T-helper 2 cell treated with Interferon-gamma antibody and Interleukin-4, amounts not matched to agents 5 μg/mL and 100 μg/mL, for 36 hours (primary cell): ENCODE data around the gene GSDME.
"Not testable (repeated sequence)": the region's sequence is repeated elsewhere in the genome, so short reads cannot be mapped to it uniquely, and the experiment has no call there.

Experiments
- DNase-seq: peaks from one replicate; pipeline ENCODE4 v3.0.0; 2021; ENCODE audit warnings: low spot score
- H3K27ac Mint-ChIP-seq: one replicate; pipeline ENCODE4 v1.8.0; 2021; ENCODE audit warnings: mild to moderate bottlenecking, mixed read lengths
- H3K27me3 Mint-ChIP-seq: one replicate; pipeline ENCODE4 v1.8.0; 2021; ENCODE audit warnings: low read depth, mixed read lengths
- H3K36me3 Mint-ChIP-seq: one replicate; pipeline ENCODE4 v1.8.0; 2021; ENCODE audit warnings: low read depth, mixed read lengths
- H3K4me1 Mint-ChIP-seq: one replicate; pipeline ENCODE4 v1.8.0; 2021; ENCODE audit warnings: low read depth, mixed read lengths
- H3K4me3 Mint-ChIP-seq: one replicate; pipeline ENCODE4 v1.8.0; 2022; ENCODE audit warnings: mild to moderate bottlenecking, moderate library complexity, mixed read lengths
- H3K9me3 Mint-ChIP-seq: one replicate; pipeline ENCODE4 v1.8.0; 2021; ENCODE audit warnings: mixed read lengths

GSDME gene

DNA sequence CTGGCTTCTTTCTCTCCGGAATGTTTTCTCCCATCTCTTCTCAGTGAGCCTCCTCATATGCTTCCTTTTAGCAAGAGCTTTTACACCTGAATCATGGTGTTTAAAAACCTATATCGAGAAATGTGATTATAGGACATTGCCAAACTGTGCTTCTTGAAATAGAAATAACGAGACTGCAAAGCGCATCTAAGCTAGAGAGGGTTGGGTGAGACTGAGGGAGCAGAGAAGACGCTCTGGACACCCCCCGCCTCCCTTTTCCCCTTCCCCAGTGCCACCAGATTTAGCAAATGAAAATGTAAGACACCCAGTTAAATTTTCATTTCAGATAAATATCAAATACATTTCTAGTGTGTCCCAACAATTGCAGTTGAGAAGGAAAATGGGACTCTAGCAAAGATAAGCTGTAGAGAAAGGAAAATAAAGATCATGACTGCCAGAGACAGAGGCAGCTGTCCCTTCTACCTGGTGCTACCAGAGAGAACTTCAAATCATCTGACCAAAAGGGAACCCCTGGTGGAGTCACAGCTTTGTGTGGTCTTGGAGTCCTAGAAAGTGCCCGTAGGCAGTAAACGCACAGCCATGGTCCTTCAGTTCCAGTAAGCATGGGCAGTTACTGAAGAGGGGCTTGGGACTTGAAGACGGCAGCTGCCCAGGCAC, 14.6 kb downstream of the GSDME start:
- no peak for DNase-seq
- Mint-ChIP-seq H3K4me1 (no peaks in the 10 kb centered on the region), H3K36me3 (peaks cover 1% of the 10 kb centered on the region), H3K9me3 (peaks cover 12% of the 10 kb centered on the region), H3K27me3 (peaks cover 3% of the 10 kb centered on the region), H3K27ac (no peak overlapping the region), H3K4me3 (no peak overlapping the region)

DNA sequence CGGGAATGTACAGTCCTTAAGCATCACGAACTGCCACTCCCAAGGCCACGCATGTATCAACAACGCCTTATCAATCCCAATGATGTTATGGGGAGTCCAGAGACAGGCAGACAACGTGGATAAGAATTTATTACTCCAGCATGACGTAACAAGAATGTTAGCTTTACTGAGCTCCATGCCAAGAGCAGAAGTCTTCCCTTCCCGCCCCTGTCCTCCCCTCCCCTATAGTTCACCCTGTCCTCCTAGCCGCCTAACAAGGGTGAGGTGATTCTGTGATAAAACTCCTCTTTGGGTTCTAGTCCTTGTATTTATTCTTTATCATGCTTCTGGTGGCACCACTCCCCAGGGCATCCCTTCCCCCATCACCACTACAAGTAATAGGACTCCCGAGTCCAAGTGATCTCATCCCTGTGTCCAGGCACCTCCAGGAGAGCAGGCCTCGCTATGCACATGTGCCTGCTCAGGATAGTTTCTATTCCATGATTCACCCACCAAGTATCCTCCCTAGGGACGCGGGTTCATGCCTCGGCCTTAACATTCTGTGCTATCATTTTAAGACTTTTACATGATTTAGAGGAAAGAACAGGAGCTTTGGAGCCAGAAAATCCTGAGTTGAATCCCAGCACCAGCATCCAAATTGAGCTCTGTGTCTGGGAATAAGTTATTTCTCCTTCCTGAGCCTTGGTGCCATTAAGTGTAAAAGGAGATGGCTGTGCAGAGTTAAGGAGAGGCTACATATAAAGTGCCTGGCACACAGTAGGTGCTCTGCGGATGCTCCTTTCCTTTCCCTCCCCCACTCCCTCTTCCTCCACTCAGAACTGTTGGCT, 15.4 kb downstream of the GSDME start:
- no peak for DNase-seq
- peaks cover 8% of the 10 kb centered on the region for H3K27me3 Mint-ChIP-seq
- peaks cover 1% of the 10 kb centered on the region for H3K36me3 Mint-ChIP-seq
- H3K9me3 Mint-ChIP-seq: peaks cover 17% of the 10 kb centered on the region
- no peak overlapping the region for H3K27ac Mint-ChIP-seq
- no peak overlapping the region for H3K4me3 Mint-ChIP-seq
- H3K4me1 Mint-ChIP-seq: no peaks in the 10 kb centered on the region

DNA sequence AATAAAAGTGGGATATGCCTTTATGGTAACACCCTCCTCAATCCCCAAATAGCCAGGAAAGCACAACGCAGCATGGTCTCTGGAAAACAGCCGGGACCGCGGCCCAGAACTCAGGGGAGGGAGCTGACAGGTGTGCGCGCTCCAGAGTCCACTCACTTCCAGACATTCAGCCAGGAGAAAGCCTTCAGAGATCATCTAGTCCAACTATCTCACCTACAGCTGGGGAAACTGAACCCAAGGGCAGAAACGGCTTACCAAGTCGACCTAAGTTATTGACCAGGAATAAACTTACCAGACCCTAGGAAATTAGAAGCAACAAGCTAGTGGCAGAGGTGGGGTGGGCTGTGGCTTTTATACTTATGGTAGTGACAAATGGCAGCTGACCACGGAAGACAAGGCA, 16.4 kb downstream of the GSDME start:
- Mint-ChIP-seq H3K27ac (no peak overlapping the region), H3K27me3 (peaks cover 11% of the 10 kb centered on the region), H3K36me3 (peaks cover 1% of the 10 kb centered on the region), H3K4me3 (no peak overlapping the region), H3K9me3 (peaks cover 17% of the 10 kb centered on the region), H3K4me1 (no peaks in the 10 kb centered on the region)
- no peak for DNase-seq

DNA sequence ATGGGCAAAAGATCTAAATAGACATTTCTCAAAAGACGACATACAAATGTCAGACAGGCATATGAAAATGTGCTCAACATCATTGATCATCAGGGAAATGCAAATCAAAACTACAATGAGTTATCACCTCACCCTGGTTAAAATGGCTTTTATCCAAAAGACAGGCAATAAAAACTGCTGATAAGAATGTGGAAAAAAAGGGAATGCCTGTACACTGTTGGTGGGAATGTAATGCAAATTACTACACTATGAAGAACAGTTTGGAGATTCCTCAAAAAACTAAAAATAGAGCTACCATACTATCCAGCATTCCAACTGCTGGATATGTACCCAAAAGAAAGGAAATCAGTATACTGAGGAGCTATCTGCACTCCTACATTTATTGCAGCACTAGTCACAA, 18.0 kb downstream of the GSDME start:
- no peak overlapping the region for H3K27ac Mint-ChIP-seq
- no peaks in the 10 kb centered on the region for H3K4me1 Mint-ChIP-seq
- H3K4me3 Mint-ChIP-seq: no peak overlapping the region
- H3K36me3 Mint-ChIP-seq: peaks cover 1% of the 10 kb centered on the region
- peaks cover 15% of the 10 kb centered on the region for H3K27me3 Mint-ChIP-seq
- DNase-seq: no peak
- peaks cover 17% of the 10 kb centered on the region for H3K9me3 Mint-ChIP-seq

DNA sequence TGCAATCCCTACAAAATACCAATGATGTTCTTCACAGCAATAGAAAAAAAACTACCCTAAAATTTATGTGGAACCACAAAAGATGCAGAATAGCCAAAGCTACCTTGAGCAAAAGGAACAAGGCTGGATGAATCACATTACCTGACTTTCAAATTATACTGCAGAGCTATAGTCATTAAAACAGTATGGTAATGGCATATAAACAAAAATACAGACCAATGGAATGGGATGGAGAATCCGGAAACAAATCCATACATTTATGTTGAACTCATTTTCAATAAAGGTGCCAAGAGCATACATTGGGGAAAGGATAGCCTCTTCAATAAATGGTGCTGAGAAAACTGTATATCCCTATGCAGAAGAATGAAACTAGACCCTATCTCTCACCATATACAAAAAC, 18.7 kb downstream of the GSDME start:
- Mint-ChIP-seq H3K4me3 (no peak overlapping the region), H3K27ac (no peak overlapping the region), H3K27me3 (peaks cover 15% of the 10 kb centered on the region), H3K4me1 (no peaks in the 10 kb centered on the region), H3K36me3 (peaks cover 1% of the 10 kb centered on the region), H3K9me3 (peaks cover 17% of the 10 kb centered on the region)
- no peak for DNase-seq

DNA sequence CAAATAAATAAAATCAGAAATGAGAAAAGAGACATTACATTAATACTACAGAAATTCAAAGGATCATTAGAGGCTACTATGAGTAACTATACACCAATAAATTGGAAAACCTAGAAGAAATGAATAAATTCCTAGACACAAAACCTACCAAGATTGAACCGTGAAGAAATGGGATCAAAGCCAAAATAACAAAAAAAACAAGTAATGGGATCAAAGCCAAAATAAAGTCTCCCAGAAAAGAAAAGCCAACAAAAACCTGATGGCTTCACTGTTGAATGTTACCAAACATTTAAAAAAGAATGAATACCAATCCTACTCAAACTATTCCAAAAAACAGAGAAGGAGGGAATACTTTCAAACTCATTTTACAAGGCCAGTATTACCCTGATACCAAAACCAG, 20.0 kb downstream of the GSDME start:
- Mint-ChIP-seq H3K36me3 (peaks cover 1% of the 10 kb centered on the region), H3K9me3 (peaks cover 17% of the 10 kb centered on the region), H3K27me3 (peaks cover 15% of the 10 kb centered on the region), H3K27ac (no peak overlapping the region), H3K4me3 (no peak overlapping the region), H3K4me1 (no peaks in the 10 kb centered on the region)
- DNase-seq: no peak

DNA sequence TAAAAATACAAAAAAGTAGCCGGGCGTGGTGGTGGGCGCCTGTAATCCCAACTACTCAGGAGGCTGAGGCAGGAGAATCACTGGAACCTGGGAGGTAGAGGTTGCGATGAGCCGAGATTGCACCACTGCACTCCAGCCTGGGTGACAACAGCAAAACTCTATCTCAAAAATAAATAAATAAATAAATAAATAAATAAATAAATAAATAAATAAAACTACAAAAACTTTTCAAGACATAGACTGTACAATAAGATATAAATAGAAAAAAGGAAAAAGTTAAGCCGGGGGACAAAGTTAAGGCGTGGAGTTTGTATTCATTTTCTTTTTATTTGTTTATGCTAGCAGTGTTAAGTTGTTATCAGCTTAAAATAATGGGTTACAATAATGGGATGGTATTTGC, 21.7 kb downstream of the GSDME start:
- not testable (repeated sequence) for H3K4me3 Mint-ChIP-seq, H3K36me3 Mint-ChIP-seq, H3K27ac Mint-ChIP-seq, DNase-seq, H3K4me1 Mint-ChIP-seq
- Mint-ChIP-seq H3K9me3 (peaks cover 17% of the 10 kb centered on the region), H3K27me3 (peaks cover 15% of the 10 kb centered on the region)

DNA sequence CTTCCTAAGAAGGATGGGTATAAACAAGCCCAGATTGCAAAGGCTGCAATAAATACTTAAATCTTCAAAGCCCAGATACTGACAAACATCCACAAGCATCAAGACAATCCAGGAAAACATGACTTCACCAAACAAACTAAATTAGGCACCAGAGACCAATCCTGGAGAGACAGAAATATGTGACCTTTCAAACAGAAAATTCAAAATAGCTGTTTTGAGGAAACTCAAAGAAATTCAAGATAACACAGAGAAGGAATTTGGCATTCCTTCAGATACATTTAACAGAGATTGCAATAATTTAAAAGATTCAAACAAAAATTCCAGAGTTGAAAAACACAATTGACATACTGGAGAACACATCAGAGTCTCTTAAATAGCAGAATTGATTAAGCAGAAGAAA, 23.0 kb downstream of the GSDME start:
- no peak overlapping the region for H3K4me3 Mint-ChIP-seq
- no peak for DNase-seq
- peaks cover 17% of the 10 kb centered on the region for H3K9me3 Mint-ChIP-seq
- peaks cover 6% of the 10 kb centered on the region for H3K4me1 Mint-ChIP-seq
- peaks cover 1% of the 10 kb centered on the region for H3K36me3 Mint-ChIP-seq
- H3K27me3 Mint-ChIP-seq: peaks cover 18% of the 10 kb centered on the region
- H3K27ac Mint-ChIP-seq: no peak overlapping the region

DNA sequence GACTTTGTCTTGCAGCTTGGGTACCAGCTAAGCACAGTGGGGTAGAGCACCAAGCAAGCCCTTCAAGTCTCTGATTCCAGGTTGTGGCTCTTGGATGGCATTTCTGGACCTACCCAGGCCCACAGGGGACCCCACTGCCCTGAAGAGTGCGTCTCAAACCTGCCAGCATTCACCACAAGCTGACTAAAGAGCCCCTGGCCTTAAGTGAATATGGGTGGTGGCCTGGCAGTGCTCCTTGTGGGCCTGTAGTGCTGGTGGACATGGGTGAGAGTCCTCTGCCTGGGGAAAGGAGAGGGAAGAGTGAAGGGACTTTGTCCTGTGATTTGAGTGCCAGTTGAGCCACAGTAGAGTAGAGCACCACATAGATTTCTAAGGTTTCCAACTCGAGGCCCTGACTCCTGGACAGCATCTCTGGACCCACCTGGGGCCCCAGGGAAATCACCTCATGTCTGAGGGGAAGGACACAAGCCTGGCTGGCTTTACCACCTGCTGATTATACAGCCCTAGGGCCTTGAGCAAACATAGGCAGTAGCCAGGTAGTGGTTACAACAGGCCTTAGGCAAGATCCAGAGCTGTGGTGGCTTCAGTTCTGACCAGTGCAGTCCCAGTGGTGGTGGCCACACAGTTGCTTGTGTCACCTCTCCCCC, 23.7 kb downstream of the GSDME start:
- H3K36me3 Mint-ChIP-seq: no peaks in the 10 kb centered on the region
- no peak overlapping the region for H3K27ac Mint-ChIP-seq
- DNase-seq: no peak
- no peak overlapping the region for H3K4me3 Mint-ChIP-seq
- H3K27me3 Mint-ChIP-seq: peaks cover 15% of the 10 kb centered on the region
- H3K4me1 Mint-ChIP-seq: peaks cover 12% of the 10 kb centered on the region
- H3K9me3 Mint-ChIP-seq: peaks cover 11% of the 10 kb centered on the region

DNA sequence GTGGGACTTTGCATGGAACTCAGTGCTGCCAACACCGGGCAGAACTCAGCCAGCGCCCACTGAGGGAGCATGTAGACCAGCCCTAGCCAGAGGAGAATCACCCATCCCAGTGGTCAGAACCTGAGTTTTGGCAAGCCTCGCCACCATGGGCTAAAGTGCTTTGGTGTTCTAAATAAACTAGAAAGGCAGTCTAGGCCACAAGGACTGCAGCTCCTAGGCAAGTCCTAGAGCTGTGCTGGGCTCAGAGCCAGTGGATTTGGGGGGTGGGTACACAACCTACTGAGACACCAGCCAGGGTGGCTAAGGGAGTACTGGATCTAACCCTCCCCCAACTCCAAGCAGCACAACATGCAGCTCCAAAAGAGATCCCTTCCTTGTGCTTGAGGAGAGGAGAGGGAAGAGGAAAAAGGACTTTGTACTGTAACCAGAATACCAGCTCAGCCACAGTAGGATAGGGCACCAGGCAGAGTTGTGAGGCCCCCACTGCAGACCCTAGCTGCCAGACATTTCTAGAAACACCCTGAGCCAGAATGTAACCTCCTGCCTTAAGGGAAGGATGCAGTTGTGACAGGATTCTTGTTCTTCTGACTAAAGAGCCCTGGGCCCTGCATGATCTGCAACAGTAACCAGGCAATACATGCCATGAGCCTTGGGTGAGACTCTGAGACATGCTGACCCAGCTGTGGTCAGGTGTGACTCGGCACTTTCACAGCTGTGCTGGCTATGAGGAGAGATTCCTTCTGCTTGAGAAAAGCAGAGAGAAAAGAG, 24.4 kb downstream of the GSDME start:
- H3K4me1 Mint-ChIP-seq: peaks cover 19% of the 10 kb centered on the region
- H3K27ac Mint-ChIP-seq: no peak overlapping the region
- peaks cover 6% of the 10 kb centered on the region for H3K9me3 Mint-ChIP-seq
- DNase-seq: no peak
- no peaks in the 10 kb centered on the region for H3K36me3 Mint-ChIP-seq
- peaks cover 15% of the 10 kb centered on the region for H3K27me3 Mint-ChIP-seq
- no peak overlapping the region for H3K4me3 Mint-ChIP-seq

DNA sequence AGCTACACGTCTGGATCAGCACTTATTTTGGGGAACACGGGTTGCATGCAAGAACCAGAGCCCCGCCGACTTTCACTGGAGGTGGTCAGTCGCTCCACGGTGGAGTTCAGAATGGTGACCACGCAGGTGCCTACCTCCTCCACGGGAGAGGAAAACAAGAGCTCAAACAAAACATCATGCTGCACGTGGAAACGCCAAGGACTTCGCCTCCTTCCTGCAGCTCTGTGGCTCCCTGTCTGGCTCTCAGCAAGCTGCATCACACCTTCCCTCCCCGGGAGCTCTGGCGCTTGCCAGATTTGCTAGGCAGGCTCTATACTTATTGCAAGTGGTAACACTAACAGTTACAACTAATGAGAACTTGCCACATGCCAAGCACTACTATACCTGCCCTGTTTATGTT, 26.0 kb downstream of the GSDME start:
- DNase-seq: no peak
- Mint-ChIP-seq H3K36me3 (no peaks in the 10 kb centered on the region), H3K4me3 (no peak overlapping the region), H3K9me3 (no peaks in the 10 kb centered on the region), H3K27ac (no peak overlapping the region), H3K4me1 (peaks cover 30% of the 10 kb centered on the region), H3K27me3 (peaks cover 7% of the 10 kb centered on the region)

DNA sequence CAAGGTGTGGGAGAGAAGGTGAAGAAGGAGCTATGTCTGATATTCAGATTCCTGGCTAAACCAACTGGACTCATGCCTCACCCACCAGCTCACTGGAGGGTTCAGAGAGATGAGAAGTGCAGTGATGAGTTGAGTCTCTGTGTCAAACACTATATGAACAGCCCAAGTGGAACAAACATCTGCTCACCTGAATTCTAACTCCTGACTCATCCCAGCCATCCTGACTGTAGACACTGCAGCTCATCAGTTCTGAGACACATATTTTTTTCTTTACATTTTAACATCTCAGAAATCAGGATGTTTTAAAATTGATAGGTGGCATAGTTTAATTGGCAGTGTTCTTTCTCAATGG, 27.3 kb downstream of the GSDME start:
- peaks cover 30% of the 10 kb centered on the region for H3K4me1 Mint-ChIP-seq
- H3K27me3 Mint-ChIP-seq: peaks cover 7% of the 10 kb centered on the region
- DNase-seq: no peak
- H3K27ac Mint-ChIP-seq: no peak overlapping the region
- no peaks in the 10 kb centered on the region for H3K36me3 Mint-ChIP-seq
- no peak overlapping the region for H3K4me3 Mint-ChIP-seq
- no peaks in the 10 kb centered on the region for H3K9me3 Mint-ChIP-seq

DNA sequence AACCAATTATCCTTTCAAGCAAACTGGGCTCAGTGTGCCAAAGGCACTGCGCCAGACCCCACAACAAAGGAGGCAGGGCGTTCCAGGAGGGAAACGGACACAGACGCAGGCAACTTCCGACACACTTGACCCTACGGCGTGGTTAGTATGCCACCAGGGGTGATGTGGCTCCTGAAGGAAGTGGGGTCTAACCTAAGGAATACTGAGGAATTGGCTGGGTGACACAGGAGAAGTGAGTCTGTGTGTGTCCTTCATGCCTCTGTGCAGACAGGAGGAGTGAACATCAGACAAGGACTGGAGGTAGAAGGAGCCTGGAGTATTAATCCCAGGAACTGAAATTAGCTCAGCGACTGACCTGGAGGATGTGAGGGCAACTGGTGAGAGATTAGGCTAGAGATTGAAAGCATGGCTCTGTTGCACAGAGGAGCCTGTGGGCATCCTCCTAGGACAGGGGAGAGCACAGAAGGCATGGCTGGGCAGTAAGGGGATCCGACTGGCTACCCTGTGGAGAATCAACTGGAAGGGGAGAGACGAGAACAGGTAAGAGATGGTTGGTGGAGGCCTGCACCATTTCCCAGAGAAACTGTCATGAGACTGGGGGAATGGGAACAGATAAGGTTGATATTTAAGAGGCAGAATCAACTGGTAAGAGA, 27.8 kb downstream of the GSDME start:
- Mint-ChIP-seq H3K9me3 (no peaks in the 10 kb centered on the region), H3K36me3 (no peaks in the 10 kb centered on the region), H3K4me1 (peaks cover 30% of the 10 kb centered on the region), H3K27ac (no peak overlapping the region), H3K4me3 (no peak overlapping the region), H3K27me3 (peaks cover 4% of the 10 kb centered on the region)
- DNase-seq: no peak
